Adipocyte (in vitro differentiated cells): Measurements from ENCODE around the gene ATG101.

ENCODE experiments used
- DNase-seq: peaks from one replicate; pipeline ENCODE4 v3.0.0-alpha.2; 2015; ENCODE audit warnings: low read depth
- H3K27me3 ChIP-seq: replicated peaks from 2 replicates; pipeline ENCODE4 v1.7.0; 2013; ENCODE audit warnings: mild to moderate bottlenecking, low read length, moderate library complexity; ENCODE audit not compliant: control insufficient read depth, insufficient read depth
- H3K36me3 ChIP-seq: 2 replicates; pipeline ENCODE4 v1.7.0; 2013; ENCODE audit warnings: low read length, mild to moderate bottlenecking, moderate library complexity; ENCODE audit not compliant: control insufficient read depth, insufficient read depth, severe bottlenecking
- H3K4me1 ChIP-seq: 2 replicates; pipeline ENCODE4 v1.7.0; 2013; ENCODE audit warnings: mild to moderate bottlenecking, low read length, moderate library complexity; ENCODE audit not compliant: control insufficient read depth, insufficient read depth
- H3K4me3 ChIP-seq: 2 replicates; pipeline ENCODE4 v1.7.0; 2013; ENCODE audit warnings: mild to moderate bottlenecking, low read length, moderate library complexity
- H3K9ac ChIP-seq: 2 replicates; pipeline ENCODE4 v1.7.0; 2013; ENCODE audit warnings: mild to moderate bottlenecking, low read length, moderate library complexity
- H3K9me3 ChIP-seq: 2 replicates; pipeline ENCODE4 v1.7.0; 2013; ENCODE audit warnings: mild to moderate bottlenecking, low read length, moderate library complexity; ENCODE audit not compliant: control insufficient read depth

ATG101 gene

DNA sequence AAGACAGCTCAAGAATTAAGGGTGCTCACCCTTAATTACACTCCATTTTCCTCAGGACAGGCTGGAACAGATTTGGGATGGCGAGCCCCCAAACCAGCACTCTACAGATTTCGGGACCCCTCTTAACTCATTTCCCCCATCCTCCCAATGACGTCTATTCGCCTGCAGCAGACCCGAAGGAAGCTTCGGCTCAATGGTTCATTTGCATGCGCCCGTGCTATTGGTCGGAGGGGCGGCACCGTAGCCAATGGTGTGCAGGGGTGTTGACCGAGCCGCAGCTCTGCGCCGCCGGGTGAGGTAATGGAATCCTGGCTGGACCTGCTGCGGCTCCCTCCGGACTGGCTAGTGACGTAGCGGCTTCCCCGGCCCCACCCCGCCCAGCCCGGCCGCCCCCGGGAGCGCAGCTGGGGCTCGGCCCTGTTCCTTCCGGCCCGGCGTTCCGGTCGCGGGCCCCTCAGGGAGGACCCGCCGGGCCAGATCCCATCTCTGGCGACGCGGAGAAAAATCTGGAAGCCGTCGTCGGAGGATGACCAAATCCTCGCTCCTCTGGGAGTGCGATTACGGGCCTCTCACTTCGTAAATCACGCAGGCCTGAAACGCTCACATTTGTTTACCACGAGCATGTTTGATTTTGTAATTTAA lies 36.9 kb upstream of the ATG101 start:
- Histone ChIP-seq H3K9me3 (no peaks in the 10 kb centered on the region), H3K9ac (peak overlapping the region; percentile 81), H3K36me3 (no peaks in the 10 kb centered on the region), H3K4me3 (peak overlapping the region; percentile 76), H3K27me3 (no peaks in the 10 kb centered on the region), H3K4me1 (peaks cover 17% of the 10 kb centered on the region)
- peak; percentile 99 for DNase-seq

DNA sequence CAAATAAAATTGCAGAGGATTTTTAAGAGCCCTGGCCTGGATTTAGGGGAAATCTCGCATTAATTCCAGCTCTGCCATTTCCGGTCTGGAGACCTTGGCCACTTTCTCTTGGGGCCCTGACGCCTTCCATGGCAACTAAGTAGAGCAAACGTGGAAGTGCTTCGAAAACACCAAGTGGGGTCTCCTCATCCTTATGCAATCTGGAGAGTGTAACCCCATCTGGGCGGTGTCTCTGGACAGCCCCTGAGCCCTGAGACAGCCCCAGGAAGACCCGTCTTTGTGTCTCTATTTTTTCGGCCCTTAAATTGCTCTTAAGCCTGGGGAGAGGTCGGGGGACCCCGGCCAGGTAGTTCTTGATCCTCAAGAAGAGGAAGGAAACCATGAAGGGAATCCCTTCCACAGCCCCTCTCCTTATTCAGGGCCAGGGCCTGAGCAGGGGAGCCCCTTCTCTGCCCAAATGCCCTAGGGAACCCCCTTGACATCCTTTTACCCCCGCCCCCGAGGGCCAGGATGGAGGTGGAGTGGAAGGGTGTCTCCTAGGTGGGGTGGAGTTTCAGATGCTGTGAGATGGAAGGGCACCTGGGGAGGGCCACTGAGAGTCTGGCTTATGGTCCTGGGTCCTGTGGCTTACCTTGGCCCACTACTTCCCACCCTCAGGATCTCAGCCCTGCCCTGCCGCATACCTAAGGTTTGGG lies 36.2 kb upstream of the ATG101 start:
- DNase-seq: no peak
- Histone ChIP-seq H3K36me3 (no peaks in the 10 kb centered on the region), H3K9ac (peak overlapping the region; percentile 81), H3K27me3 (no peaks in the 10 kb centered on the region), H3K4me3 (peak overlapping the region; percentile 76), H3K4me1 (peaks cover 17% of the 10 kb centered on the region), H3K9me3 (no peaks in the 10 kb centered on the region)

DNA sequence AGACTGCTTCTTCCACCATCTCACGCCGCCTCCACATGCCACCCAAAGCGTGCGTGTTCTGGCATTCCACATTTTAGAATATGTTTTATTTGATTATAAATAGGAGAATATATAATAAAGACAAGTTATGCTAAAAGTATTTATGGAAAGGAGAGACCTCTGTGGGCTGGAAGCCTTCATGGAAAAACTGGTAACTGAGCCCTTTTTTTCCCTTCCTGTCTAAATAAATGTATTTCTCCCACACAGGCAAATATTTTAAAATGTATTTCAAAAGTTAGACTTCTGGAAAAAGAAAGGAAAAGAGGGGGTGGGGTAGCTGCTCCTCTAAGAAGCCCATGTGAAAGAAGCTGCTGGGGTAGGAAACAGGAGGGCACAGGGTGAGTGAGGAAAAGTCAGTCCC lies 34.6 kb upstream of the ATG101 start:
- H3K27me3 ChIP-seq: no peaks in the 10 kb centered on the region
- no peak overlapping the region for H3K9ac ChIP-seq
- no peaks in the 10 kb centered on the region for H3K9me3 ChIP-seq
- H3K4me3 ChIP-seq: no peak overlapping the region
- no peak for DNase-seq
- peaks cover 17% of the 10 kb centered on the region for H3K4me1 ChIP-seq
- no peaks in the 10 kb centered on the region for H3K36me3 ChIP-seq

DNA sequence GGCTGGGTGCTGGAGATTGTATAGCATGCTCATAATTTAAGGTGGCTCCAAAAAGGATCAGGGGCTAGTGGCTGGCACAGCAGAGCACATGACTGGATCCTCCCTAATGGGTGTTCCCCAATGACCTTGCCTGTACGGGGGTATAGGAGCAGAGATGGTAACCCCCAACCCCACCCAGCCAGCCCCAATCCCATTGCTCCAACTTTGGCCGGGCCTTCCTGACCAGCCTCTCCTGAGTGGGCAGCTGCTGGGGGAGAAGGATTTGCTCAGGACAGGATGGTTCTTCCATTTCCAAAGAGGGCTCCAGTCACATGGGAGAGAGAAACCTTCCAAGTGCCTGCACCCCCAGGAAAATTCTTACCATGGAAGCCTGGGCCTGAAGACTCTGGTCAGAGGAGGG lies 33.9 kb upstream of the ATG101 start:
- Histone ChIP-seq H3K4me1 (peaks cover 17% of the 10 kb centered on the region), H3K4me3 (no peak overlapping the region), H3K36me3 (no peaks in the 10 kb centered on the region), H3K9me3 (no peaks in the 10 kb centered on the region), H3K9ac (no peak overlapping the region), H3K27me3 (no peaks in the 10 kb centered on the region)
- no peak for DNase-seq

DNA sequence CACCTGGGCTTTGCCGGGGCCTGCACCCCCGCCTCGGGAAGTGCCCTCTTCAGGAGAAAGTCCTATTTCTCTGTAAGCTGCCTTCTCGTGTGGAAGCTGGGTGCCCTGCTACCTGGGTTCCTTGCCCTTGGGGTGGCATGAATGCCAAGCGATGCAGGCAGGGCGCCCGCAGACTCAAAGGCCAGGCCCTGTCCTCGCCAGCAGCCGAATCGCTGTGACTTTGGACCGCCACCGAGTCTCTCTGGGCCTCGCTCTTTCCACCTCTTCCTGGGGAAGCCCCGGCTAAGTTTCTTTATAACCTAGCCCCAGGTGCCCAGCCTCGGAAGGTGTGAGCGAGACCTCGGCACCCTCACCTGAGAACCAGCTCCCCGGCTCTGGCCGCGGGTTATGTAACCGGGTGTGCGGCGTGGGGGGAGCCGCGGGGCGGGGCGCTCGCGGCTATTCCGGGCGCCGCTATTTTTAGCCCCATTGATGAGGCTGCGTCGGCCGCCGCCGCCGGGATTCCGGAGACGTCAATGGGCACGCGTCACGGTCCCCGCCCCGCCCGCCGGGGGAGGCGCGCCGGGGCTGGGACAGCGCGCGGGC lies 33.1 kb upstream of the ATG101 start:
- Histone ChIP-seq H3K4me3 (peak overlapping the region; percentile 58), H3K36me3 (no peaks in the 10 kb centered on the region), H3K27me3 (no peaks in the 10 kb centered on the region), H3K4me1 (peaks cover 17% of the 10 kb centered on the region), H3K9me3 (no peaks in the 10 kb centered on the region), H3K9ac (no peak overlapping the region)
- DNase-seq: peak; percentile 96

DNA sequence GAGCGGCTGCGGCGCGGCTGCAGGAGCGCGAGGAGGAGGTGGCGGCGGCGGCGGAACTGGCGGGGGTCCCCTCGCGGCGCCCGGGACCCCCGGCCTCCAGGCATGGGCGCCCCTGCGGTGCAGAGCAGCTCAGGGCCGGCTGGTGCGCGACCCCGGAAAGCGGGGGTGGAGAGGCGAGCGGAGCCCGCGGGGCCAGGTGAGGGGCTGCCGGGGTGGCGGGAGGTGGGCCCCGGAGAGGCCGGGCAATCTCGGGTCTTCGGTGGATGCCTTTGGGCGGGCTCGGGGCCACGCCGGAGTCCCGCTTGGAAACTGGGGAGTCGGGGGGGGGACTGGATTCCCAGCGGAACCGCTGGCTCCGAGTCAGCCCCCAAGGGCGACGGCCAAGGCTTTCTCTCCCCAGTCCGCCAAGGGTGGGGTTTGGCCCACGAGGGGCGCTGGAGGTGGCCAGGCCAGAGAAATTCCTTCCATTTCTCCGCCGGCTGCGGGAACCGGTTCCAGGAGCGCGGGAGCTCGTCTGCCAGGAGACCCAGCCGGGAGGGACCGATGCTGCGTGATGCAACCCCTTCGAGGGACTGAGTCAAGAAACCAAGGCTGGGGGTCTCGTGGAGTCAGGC lies 32.4 kb upstream of the ATG101 start:
- Histone ChIP-seq H3K4me3 (peak overlapping the region; percentile 80), H3K9me3 (no peaks in the 10 kb centered on the region), H3K36me3 (no peaks in the 10 kb centered on the region), H3K4me1 (peaks cover 13% of the 10 kb centered on the region), H3K9ac (peak overlapping the region; percentile 75), H3K27me3 (no peaks in the 10 kb centered on the region)
- peak; percentile 89 for DNase-seq

DNA sequence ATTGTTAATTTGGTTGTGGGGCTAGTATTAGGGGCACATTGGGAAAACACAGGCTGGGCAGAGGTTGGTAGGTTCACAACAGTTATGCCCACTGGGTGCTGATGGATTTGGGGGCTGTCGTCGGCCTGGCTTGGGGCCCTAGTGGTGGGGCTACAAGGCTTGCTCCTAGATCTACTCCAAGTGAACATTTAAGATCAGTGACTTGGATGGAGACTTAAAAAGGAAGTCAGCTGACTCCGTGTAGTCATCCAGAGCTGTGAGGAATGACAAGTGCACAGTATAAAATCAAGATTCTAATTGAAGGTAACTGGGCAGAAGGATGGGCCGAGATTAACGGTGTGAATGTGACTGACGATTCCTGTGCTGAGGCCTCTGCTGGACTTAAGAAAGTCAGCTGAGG lies 31.3 kb upstream of the ATG101 start:
- peak overlapping the region; percentile 20 for H3K9ac ChIP-seq
- no peaks in the 10 kb centered on the region for H3K9me3 ChIP-seq
- H3K27me3 ChIP-seq: no peaks in the 10 kb centered on the region
- no peaks in the 10 kb centered on the region for H3K36me3 ChIP-seq
- H3K4me1 ChIP-seq: peaks cover 4% of the 10 kb centered on the region
- H3K4me3 ChIP-seq: no peak overlapping the region
- DNase-seq: no peak

DNA sequence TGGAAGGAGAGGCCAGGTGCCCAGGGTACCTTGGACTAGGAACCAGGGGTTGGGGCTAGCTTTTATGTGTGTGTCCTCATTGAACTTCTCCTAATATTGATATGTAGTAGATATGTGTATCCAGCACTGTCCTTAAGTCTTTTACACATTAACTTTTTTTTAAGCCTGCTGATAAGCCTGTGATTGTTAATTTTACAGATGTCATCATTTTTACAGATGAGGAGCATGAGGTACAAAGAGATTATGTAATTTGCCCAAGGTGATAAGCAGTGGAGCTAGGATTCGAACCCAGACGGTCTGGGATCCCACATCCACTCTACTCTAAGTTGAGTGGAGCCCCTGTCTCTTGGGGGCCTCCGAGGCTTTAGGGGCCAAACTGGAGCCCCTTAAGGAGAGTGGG lies 28.7 kb upstream of the ATG101 start:
- no peak overlapping the region for H3K9ac ChIP-seq
- peaks cover 25% of the 10 kb centered on the region for H3K4me1 ChIP-seq
- H3K36me3 ChIP-seq: no peaks in the 10 kb centered on the region
- H3K9me3 ChIP-seq: no peaks in the 10 kb centered on the region
- H3K27me3 ChIP-seq: no peaks in the 10 kb centered on the region
- DNase-seq: no peak
- H3K4me3 ChIP-seq: no peak overlapping the region

DNA sequence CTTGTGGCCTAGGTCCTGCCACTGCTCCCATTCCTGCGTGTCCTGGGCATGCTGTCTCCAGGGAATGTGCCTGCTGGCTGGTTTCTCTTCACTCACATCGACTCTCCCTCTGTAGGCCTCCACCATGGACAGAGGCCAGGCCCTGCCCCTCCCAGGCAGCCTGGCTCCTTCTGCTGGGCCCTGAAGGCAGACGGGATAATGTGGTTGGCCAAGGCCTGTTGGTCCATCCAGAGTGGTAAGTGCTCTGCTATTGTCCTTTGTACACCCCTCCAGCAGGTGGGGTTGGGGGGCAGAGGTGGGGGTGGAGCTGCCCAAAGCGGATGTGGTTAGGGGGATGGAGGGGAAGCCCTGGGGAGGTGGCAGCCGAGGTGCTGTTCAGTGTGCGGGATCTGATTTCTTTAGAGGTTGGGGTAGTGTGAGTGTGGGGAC lies 28.1 kb upstream of the ATG101 start:
- Histone ChIP-seq H3K27me3 (no peaks in the 10 kb centered on the region), H3K36me3 (no peaks in the 10 kb centered on the region), H3K4me1 (peaks cover 30% of the 10 kb centered on the region), H3K9ac (no peak overlapping the region), H3K4me3 (no peak overlapping the region), H3K9me3 (no peaks in the 10 kb centered on the region)
- DNase-seq: peak; percentile 89

DNA sequence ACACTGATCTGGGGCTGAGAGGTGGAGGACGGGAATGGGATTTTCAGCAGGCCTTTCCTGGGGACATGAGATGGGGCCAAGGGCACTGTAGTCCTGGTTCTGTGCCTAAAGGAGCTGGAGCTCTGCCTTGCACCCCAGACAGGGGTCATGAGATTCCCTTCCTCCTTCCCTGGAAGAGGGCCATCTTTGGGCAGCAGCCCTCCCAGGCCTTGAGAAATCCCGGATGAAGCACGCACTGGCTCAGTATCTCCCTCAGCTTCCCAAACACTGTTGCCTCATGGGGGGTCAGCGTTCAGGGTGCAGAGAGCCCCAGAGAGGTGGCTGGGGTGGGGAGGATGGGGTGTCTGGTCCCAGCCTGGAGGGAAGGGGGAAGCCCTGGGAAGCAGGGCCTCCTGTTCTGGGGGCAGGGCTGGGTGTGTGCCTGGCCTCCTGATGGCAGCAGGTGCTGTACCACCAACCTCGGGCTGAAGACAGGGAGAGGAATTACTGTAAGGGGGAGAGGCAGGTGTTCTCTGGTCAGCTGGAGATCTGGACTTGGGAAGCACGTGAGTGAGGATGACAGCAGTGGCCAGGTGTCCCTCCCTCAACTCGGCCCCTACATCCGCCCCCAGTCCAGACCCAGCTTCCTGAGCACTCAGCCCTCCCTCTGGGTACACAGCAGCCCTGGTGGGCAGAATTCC lies 26.9 kb upstream of the ATG101 start:
- H3K4me1 ChIP-seq: peaks cover 30% of the 10 kb centered on the region
- H3K36me3 ChIP-seq: no peaks in the 10 kb centered on the region
- no peak overlapping the region for H3K4me3 ChIP-seq
- no peak overlapping the region for H3K9ac ChIP-seq
- no peak for DNase-seq
- H3K27me3 ChIP-seq: no peaks in the 10 kb centered on the region
- H3K9me3 ChIP-seq: no peaks in the 10 kb centered on the region
